Prostate gland (tissue), 2 donors: ENCODE data around the gene CMPK2.

Source experiments
- POLR2A ChIP-seq: fragments of 450-650 bp; IDR thresholded peaks from one replicate; pipeline ENCODE4 v1.6.1; 2016; ENCODE audit warnings: antibody characterized with exemption, mild to moderate bottlenecking
- TF ChIP-seq, protein P1 (sequence below), 4 experiments: fragments of 200-600 bp in 2 of 4; fragments of 450-650 bp in 2 of 4; sonication (generic) in 2 of 4; IDR thresholded peaks; 1 replicate in 3 of 4; 2 replicates in 1 of 4; pipeline ENCODE4 v1.5.1; 2016 to 2019; ENCODE audit warnings: antibody characterized with exemption in 4 of 4, mild to moderate bottlenecking in 2 of 4, moderate library complexity in 2 of 4

DNA sequence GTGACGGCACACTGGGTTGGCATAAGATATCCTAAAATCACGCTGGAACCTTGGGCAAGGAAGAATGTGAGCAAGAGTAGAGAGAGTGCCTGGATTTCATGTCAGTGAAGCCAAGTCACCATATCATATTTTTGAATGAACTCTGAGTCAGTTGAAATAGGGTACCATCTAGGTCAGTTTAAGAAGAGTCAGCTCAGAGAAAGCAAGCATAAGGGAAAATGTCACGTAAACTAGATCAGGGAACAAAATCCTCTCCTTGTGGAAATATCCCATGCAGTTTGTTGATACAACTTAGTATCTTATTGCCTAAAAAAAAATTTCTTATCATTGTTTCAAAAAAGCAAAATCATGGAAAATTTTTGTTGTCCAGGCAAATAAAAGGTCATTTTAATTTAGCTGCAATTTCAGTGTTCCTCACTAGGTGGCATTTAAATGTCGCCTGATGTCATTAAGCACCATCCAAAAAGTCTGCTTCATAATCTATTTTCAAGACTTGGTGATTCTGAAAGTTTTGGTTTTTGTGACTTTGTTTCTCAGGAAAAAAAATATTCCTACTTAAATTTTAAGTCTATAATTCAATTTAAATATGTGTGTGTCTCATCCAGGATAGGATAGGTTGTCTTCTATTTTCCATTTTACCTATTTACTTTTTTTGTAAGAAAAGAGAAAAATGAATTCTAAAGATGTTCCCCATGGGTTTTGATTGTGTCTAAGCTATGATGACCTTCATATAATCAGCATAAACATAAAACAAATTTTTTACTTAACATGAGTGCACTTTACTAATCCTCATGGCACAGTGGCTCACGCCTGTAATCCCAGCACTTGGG is 31.4 kb upstream of the CMPK2 start:
- TF ChIP-seq, protein P1, sequence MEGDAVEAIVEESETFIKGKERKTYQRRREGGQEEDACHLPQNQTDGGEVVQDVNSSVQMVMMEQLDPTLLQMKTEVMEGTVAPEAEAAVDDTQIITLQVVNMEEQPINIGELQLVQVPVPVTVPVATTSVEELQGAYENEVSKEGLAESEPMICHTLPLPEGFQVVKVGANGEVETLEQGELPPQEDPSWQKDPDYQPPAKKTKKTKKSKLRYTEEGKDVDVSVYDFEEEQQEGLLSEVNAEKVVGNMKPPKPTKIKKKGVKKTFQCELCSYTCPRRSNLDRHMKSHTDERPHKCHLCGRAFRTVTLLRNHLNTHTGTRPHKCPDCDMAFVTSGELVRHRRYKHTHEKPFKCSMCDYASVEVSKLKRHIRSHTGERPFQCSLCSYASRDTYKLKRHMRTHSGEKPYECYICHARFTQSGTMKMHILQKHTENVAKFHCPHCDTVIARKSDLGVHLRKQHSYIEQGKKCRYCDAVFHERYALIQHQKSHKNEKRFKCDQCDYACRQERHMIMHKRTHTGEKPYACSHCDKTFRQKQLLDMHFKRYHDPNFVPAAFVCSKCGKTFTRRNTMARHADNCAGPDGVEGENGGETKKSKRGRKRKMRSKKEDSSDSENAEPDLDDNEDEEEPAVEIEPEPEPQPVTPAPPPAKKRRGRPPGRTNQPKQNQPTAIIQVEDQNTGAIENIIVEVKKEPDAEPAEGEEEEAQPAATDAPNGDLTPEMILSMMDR (IDR thresholded peaks at IDR 0.05), result peak; percentile 29 to 85 (median 78)
- no peak for TF ChIP-seq POLR2A
